ENCODE results near the gene VN1R5.

The VN1R5 gene

DNA sequence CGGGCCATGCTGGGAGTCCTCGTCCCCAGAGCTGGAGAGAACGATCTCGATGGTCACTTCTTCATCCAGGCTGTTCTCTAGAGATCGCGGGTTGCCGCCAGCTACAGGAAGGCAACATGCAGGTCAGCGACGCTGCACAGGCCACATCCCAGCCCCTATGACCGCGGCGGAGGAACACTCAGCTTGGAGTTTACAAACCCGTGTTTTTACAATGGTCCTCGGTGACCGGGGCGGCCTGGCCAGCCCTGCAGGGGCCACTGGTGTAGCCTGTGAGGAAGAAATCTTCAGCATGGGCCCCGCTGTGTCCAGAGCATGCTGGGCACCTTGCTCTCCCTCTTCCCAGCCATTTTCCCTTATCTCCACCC lies 45.3 kb downstream of the VN1R5 start:
- POLR2A ChIA-PET, result no interaction called here
- TF ChIP-seq CTBP1 (IDR thresholded peaks at IDR 0.05; ENCODE audit: borderline replicate concordance), result no peak
- TF ChIP-seq PKNOX1 (IDR thresholded peaks at IDR 0.05), result no peak
- no peak for TF ChIP-seq SP1 (IDR thresholded peaks at IDR 0.05)
- TF ChIP-seq FOXA1 (IDR thresholded peaks at IDR 0.05), result no peak

GRCh38 chr1:247303216-247303615 lies 47.3 kb downstream of the VN1R5 start:
- TF ChIP-seq ELF4 (IDR thresholded peaks at IDR 0.05) (no peak), BHLHE40 (IDR thresholded peaks at IDR 0.05; ENCODE audit: borderline replicate concordance) (no peak), NFRKB (IDR thresholded peaks at IDR 0.05) (no peak), FOXA1 (IDR thresholded peaks at IDR 0.05) (no peak), LEF1 (IDR thresholded peaks at IDR 0.05; ENCODE audit: borderline replicate concordance) (no peak), ZNF384 (IDR thresholded peaks at IDR 0.05) (no peak), HDGF (IDR thresholded peaks at IDR 0.05; ENCODE audit: borderline replicate concordance) (no peak), ARNT (IDR thresholded peaks at IDR 0.05) (no peak), FOXM1 (IDR thresholded peaks at IDR 0.05; ENCODE audit: borderline replicate concordance) (no peak), SUZ12 (IDR thresholded peaks at IDR 0.05) (no peak), FOXK2 (IDR thresholded peaks at IDR 0.05) (no peak), TARDBP (IDR thresholded peaks at IDR 0.05) (no peak), PKNOX1 (IDR thresholded peaks at IDR 0.05) (no peak), CTBP1 (IDR thresholded peaks at IDR 0.05; ENCODE audit: borderline replicate concordance) (no peak), SP1 (IDR thresholded peaks at IDR 0.05) (no peak), L3MBTL2 (conservative IDR thresholded peaks at IDR 0.05) (no peak)
- CTCF ChIA-PET, result no interaction called here
- DNase-seq (ENCODE audit: extremely low spot score), result no peak
- POLR2A ChIA-PET, result no interaction called here

More for the DNA sequence above, 45.3 kb downstream of the VN1R5 start:
- CTCF ChIA-PET, result no interaction called here
- no peak for DNase-seq (ENCODE audit: extremely low spot score)

DNA sequence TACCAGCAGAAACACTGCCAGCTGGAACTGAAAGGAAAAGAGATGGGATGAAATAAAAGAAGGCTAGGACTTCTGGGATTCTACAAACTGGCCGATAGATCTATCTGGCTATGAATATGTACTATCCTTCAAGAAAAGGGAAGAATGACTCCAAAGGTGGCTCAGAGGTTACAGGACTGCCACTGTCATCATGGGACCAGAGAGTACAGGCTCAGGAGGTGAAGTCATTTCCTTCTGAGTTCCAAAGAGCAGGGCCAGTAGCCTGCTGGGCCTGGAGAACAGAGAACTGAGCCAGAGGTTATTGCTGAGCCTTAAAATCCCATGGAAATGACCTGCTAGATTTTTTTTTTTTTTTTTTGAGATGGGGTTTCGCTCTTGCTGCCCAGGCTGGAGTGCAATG lies 48.2 kb downstream of the VN1R5 start:
- ChIA-PET POLR2A (no interaction called here), CTCF (no interaction called here)
- DNase-seq (ENCODE audit: extremely low spot score), result no peak
- no peak for TF ChIP-seq L3MBTL2 (conservative IDR thresholded peaks at IDR 0.05)
- no peak for TF ChIP-seq ARNT (IDR thresholded peaks at IDR 0.05)
- TF ChIP-seq ELF4 (IDR thresholded peaks at IDR 0.05), result no peak
- no peak for TF ChIP-seq LEF1 (IDR thresholded peaks at IDR 0.05; ENCODE audit: borderline replicate concordance)
- TF ChIP-seq FOXM1 (IDR thresholded peaks at IDR 0.05; ENCODE audit: borderline replicate concordance), result no peak
- no peak for TF ChIP-seq FOXA1 (IDR thresholded peaks at IDR 0.05)
- TF ChIP-seq FOXK2 (IDR thresholded peaks at IDR 0.05), result no peak
